Measurements from ENCODE around the gene PDIA6. TPM values are rescaled to one million over a fixed set of nuclear protein-coding genes. Genes with fewer than 3 reads are reported as not detected.

Gene PDIA6
- total and polyA plus RNA-seq, 2 donors from 2014 or later = 190 to 225 TPM

GRCh38 chr2:10842506-10842905, 29.9 kb upstream of the PDIA6 start:
- H3K9me3 ChIP-seq (ENCODE audit: control insufficient read depth in 2 of 3, insufficient read depth in 1 of 3, low read length in 3 of 3) = peaks cover 0 to 16% (median 3%) of the 10 kb centered on the region in 3 donors
- FAIRE-seq (no peak), DNase-seq (no peak)
- no peak for TF ChIP-seq CTCF (IDR thresholded peaks at IDR 0.05; ENCODE audit: borderline replicate concordance, extremely low read depth, insufficient read depth)
- no peaks in the 10 kb centered on the region for H3K27me3 ChIP-seq (ENCODE audit: control insufficient read depth, insufficient read depth, low read length)
- H3K9ac ChIP-seq (ENCODE audit: low read length in 3 of 3) = no peak overlapping the region
- intact Hi-C loops (cut with DNase I) = no loop called here
- no peaks in the 10 kb centered on the region for H3K4me1 ChIP-seq (ENCODE audit: control insufficient read depth in 2 of 3, insufficient read depth in 2 of 3, low read depth in 1 of 3, low read length in 3 of 3)
- no peak overlapping the region for H3K27ac ChIP-seq (ENCODE audit: low read depth in 2 of 2, low read length in 2 of 2)
- H3K4me3 ChIP-seq (ENCODE audit: low read length in 3 of 3) = no peak overlapping the region
- no peaks in the 10 kb centered on the region for H3K36me3 ChIP-seq (ENCODE audit: control insufficient read depth in 2 of 3, insufficient read depth in 3 of 3, low read length in 3 of 3)

DNA sequence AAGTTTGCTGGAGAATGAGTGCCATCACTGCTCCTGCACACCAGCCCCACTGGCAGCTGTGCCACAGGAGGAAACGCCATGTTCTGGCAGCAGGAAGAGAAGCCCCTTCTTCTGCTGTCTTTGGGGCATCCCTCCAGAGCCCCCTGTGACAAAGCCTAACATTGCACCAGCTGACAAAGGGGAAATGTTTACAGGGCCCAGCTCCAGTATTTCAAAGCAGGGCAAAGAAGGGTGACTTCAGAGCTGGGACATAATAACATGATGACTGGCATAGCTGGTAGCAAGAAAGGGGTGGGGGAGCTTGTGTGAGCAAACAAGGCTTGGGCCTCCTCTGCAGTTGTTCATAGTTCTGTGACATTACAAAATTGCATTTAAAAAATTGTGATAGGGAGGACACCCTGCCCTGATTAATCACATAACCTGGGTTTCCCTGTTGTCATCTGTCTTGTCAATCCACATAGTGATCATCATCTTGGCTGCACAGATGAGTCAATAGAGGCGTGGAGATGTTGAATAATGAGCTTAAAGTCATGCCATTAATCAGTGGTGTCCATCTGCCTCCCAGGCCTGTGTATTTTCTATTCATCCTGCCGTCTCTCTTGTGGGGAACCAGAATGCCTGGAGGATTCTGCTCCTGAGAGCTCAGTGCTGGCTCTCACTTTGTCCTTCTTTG, 29.1 kb upstream of the PDIA6 start:
- Histone ChIP-seq H3K4me1 (ENCODE audit: control insufficient read depth in 2 of 3, insufficient read depth in 2 of 3, low read depth in 1 of 3, low read length in 3 of 3) (no peaks in the 10 kb centered on the region), H3K27ac (ENCODE audit: low read depth in 2 of 2, low read length in 2 of 2) (no peak overlapping the region), H3K27me3 (ENCODE audit: control insufficient read depth, insufficient read depth, low read length) (no peaks in the 10 kb centered on the region), H3K4me3 (ENCODE audit: low read length in 3 of 3) (no peak overlapping the region), H3K36me3 (ENCODE audit: control insufficient read depth in 2 of 3, insufficient read depth in 3 of 3, low read length in 3 of 3) (no peaks in the 10 kb centered on the region), H3K9me3 (ENCODE audit: control insufficient read depth in 2 of 3, insufficient read depth in 1 of 3, low read length in 3 of 3) (peaks cover 0 to 16% (median 3%) of the 10 kb centered on the region in 3 donors), H3K9ac (ENCODE audit: low read length in 3 of 3) (no peak overlapping the region)
- TF ChIP-seq CTCF (IDR thresholded peaks at IDR 0.05; ENCODE audit: borderline replicate concordance, extremely low read depth, insufficient read depth) = no peak
- intact Hi-C loops (cut with DNase I) = no loop called here
- no peak for FAIRE-seq
- no peak for DNase-seq

DNA sequence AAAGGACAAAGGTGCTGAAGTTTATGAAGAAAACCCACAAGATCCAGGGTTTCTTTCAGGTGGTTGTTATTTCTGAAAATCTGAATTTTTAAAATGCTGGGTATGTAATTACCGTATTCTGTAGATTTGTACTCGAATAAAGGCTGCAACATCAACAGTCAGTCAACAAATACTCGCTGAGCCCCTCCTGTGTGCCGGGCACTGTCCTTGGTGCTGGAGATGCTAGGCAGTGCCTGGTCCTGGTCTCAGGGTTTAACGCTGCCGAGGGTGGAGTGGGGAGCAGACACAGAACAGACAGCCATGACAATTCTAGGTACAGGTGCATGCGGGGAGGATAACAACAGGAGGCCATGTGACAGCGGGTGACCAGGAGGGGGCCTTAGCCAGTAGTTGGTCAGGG, 27.2 kb upstream of the PDIA6 start:
- TF ChIP-seq CTCF (IDR thresholded peaks at IDR 0.05; ENCODE audit: borderline replicate concordance, extremely low read depth, insufficient read depth) = no peak
- Histone ChIP-seq H3K9ac (ENCODE audit: low read length in 3 of 3) (no peak overlapping the region), H3K36me3 (ENCODE audit: control insufficient read depth in 2 of 3, insufficient read depth in 3 of 3, low read length in 3 of 3) (no peaks in the 10 kb centered on the region), H3K27ac (ENCODE audit: low read depth in 2 of 2, low read length in 2 of 2) (no peak overlapping the region), H3K4me3 (ENCODE audit: low read length in 3 of 3) (no peak overlapping the region), H3K4me1 (ENCODE audit: control insufficient read depth in 2 of 3, insufficient read depth in 2 of 3, low read depth in 1 of 3, low read length in 3 of 3) (no peaks in the 10 kb centered on the region), H3K27me3 (ENCODE audit: control insufficient read depth, insufficient read depth, low read length) (no peaks in the 10 kb centered on the region), H3K9me3 (ENCODE audit: control insufficient read depth in 2 of 3, insufficient read depth in 1 of 3, low read length in 3 of 3) (peaks cover 0 to 16% (median 3%) of the 10 kb centered on the region in 3 donors)
- DNase-seq (peak in 3 of 5 donors; percentile 55 to 64 (median 62)), FAIRE-seq (no peak)
- intact Hi-C loops (cut with DNase I) = no loop called here

DNA sequence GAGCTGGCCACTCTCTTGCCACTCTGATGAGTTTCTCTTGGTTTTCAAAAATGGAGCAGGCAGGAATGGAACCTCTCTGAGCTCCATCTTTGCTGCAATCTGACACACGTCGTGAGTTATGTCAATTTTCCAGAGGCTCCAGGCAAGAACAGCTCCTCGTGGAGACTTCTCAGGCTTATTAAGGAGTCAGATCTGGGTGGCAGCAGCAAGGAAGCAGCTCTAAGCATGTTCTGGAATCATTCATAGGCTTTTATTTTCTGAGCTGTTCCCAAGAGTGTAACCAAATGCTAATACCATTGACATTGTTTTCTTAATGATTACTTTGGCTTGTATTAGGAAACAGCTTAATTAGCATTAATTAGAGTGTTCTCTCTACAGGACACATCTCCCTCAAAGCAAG, 26.1 kb upstream of the PDIA6 start:
- FAIRE-seq = no peak
- DNase-seq = no peak
- Histone ChIP-seq H3K4me1 (ENCODE audit: control insufficient read depth in 2 of 3, insufficient read depth in 2 of 3, low read depth in 1 of 3, low read length in 3 of 3) (no peaks in the 10 kb centered on the region), H3K27me3 (ENCODE audit: control insufficient read depth, insufficient read depth, low read length) (no peaks in the 10 kb centered on the region), H3K27ac (ENCODE audit: low read depth in 2 of 2, low read length in 2 of 2) (no peak overlapping the region), H3K36me3 (ENCODE audit: control insufficient read depth in 2 of 3, insufficient read depth in 3 of 3, low read length in 3 of 3) (no peaks in the 10 kb centered on the region), H3K9ac (ENCODE audit: low read length in 3 of 3) (no peak overlapping the region), H3K9me3 (ENCODE audit: control insufficient read depth in 2 of 3, insufficient read depth in 1 of 3, low read length in 3 of 3) (peaks cover 0 to 16% (median 3%) of the 10 kb centered on the region in 3 donors), H3K4me3 (ENCODE audit: low read length in 3 of 3) (no peak overlapping the region)
- no peak for TF ChIP-seq CTCF (IDR thresholded peaks at IDR 0.05; ENCODE audit: borderline replicate concordance, extremely low read depth, insufficient read depth)
- intact Hi-C loops (cut with DNase I) = no loop called here
